Activated naive CD8-positive, alpha-beta T cell (primary cell): ENCODE data around the gene TAGAP.
A peak's percentile ranks its signal among the peaks of the same experiment; 100 is the strongest.
"Not testable (repeated sequence)": the region's sequence is repeated elsewhere in the genome, so short reads cannot be mapped to it uniquely, and the experiment has no call there.

Experiments
- H3K27ac Mint-ChIP-seq: one replicate; pipeline ENCODE4 v1.8.0; 2021; ENCODE audit warnings: mixed read lengths
- H3K27me3 Mint-ChIP-seq: one replicate; pipeline ENCODE4 v1.8.0; 2021; ENCODE audit warnings: mixed read lengths
- H3K36me3 Mint-ChIP-seq: one replicate; pipeline ENCODE4 v1.8.0; 2021; ENCODE audit warnings: mixed read lengths
- H3K4me1 Mint-ChIP-seq: one replicate; pipeline ENCODE4 v1.8.0; 2021; ENCODE audit warnings: low read depth, mixed read lengths
- H3K4me3 Mint-ChIP-seq: one replicate; pipeline ENCODE4 v1.8.0; 2021; ENCODE audit warnings: mild to moderate bottlenecking, mixed read lengths
- H3K9me3 Mint-ChIP-seq: one replicate; pipeline ENCODE4 v1.8.0; 2021; ENCODE audit warnings: low read depth, mixed read lengths

Gene TAGAP

DNA sequence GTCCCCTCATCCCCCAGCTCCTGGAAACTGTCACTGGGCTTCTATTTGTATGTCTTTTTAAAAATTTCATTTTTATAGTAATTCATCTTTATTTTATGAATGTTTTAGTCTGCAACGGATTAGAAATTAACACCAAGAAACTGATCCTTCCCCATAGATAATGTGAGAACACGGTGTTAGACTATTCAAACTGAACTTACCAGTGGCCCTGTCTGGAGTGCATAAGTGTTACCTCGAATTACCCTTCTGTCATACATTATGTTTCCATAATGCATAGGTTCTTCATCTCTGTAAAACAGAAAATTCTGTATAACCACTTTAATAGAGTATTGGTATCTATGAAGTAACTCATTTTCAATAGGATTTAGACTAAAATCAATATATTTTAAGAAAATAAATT is 51.2 kb downstream of the TAGAP start:
- Mint-ChIP-seq H3K27me3 (no peaks in the 10 kb centered on the region), H3K4me1 (peaks cover 34% of the 10 kb centered on the region), H3K9me3 (peaks cover 2% of the 10 kb centered on the region), H3K36me3 (peaks cover 4% of the 10 kb centered on the region), H3K4me3 (no peak overlapping the region), H3K27ac (peak overlapping the region; percentile 46)

DNA sequence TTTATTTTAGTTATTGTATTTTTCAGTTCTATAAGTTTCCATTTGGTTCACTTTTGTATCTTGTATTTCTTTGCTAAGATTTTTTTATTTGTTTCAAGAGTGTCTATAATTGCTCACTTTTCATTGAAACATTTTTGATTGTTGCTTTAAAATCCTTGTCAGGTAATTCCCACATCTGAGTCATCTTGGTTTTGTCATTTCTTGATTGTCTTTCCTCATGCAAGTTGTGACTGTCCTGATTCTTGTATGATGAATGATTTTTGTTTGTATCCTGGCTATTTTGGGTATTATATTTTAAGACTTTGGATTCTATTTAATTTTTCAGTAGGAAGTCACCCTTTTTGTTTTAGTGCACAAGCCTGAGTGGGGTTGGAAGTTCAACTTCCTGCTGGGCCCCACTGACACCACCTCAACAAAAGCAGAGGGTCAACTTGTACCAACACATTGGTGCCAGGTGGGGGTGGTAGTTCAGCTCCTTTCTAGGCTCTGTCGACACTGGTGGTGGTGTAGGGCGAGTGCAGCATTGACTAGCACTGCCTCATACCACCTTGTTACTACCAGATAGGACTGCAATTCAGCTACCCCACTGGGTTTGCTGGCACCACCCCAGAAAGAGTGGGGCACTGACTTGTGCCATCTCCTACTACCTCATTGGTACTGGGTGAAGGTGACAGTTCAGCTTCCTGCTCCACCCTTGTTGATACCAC is 53.6 kb downstream of the TAGAP start:
- peak overlapping the region; percentile 5 for H3K4me3 Mint-ChIP-seq
- H3K27ac Mint-ChIP-seq = peak overlapping the region; percentile 70
- H3K4me1 Mint-ChIP-seq = peaks cover 32% of the 10 kb centered on the region
- peaks cover 11% of the 10 kb centered on the region for H3K36me3 Mint-ChIP-seq
- no peaks in the 10 kb centered on the region for H3K27me3 Mint-ChIP-seq
- H3K9me3 Mint-ChIP-seq = peaks cover 8% of the 10 kb centered on the region

DNA sequence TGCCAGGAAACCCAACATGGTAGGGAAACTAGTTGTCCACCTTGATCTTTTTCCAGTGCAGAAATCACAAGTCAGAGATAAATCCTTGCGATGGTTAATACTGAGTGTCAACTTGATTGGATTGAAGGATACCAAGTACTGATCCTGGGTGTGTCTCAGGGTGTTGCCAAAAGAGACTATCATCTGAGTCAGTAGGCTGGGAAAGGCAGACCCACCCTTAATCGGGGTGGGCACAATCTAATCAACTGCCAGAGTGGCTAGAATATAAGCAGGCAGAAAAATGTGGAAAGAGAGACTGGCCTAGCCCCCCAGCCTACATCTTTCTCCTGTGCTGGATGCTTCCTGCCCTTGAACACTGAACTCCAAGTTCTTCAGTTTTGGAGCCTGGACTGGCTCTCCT is 55.1 kb downstream of the TAGAP start:
- H3K4me3 Mint-ChIP-seq, H3K27me3 Mint-ChIP-seq, H3K9me3 Mint-ChIP-seq, H3K27ac Mint-ChIP-seq: not testable (repeated sequence)
- Mint-ChIP-seq H3K36me3 (peaks cover 11% of the 10 kb centered on the region), H3K4me1 (peaks cover 21% of the 10 kb centered on the region)

DNA sequence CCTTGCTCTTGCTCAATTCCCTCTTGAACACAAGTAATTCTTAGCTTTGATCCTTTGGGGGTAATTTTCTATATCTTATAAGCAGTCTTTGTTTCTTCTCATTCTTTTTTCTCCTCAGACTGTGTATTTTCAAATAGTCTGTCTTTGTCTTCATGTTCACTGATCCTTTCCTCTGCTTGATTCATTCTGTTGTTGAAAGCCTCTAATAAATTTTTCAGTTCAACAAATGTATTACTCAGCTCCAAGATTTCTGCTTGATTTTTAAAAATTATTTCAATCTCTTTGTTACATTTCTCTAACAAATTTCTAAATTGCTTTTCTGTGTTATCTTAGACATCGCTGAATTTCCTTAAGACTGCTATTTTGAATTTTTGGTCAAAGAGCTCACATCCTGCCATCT is 56.3 kb downstream of the TAGAP start:
- Mint-ChIP-seq H3K9me3 (peaks cover 8% of the 10 kb centered on the region), H3K36me3 (peaks cover 11% of the 10 kb centered on the region), H3K27ac (no peak overlapping the region), H3K4me1 (peaks cover 19% of the 10 kb centered on the region), H3K27me3 (no peaks in the 10 kb centered on the region), H3K4me3 (no peak overlapping the region)

DNA sequence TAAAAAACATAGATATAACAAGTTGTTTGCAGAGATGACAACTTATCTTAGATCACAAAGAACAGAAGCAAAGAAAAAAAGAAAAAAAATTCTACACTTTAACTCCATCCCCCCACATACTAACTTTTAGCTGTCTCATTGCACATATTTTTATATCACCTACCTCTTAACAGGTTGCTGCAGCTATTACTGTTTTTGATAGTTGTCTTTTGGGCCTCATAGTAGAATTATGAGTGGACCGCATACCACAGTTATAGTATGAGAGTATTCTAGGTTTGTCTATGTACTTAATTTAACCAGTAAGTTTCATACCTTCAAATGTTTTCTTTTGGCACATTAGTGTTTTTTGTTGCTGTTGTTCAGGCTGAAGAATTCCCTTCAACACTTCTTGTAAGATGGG is 57.1 kb downstream of the TAGAP start:
- peaks cover 11% of the 10 kb centered on the region for H3K36me3 Mint-ChIP-seq
- H3K9me3 Mint-ChIP-seq = peaks cover 8% of the 10 kb centered on the region
- H3K4me3 Mint-ChIP-seq = no peak overlapping the region
- peaks cover 19% of the 10 kb centered on the region for H3K4me1 Mint-ChIP-seq
- no peak overlapping the region for H3K27ac Mint-ChIP-seq
- H3K27me3 Mint-ChIP-seq = no peaks in the 10 kb centered on the region
